Transverse colon (tissue), 4 donors: ENCODE measurements around the gene TTC32.

Experiments used
- POLR2AphosphoS5 ChIP-seq, 3 donors: sonication (generic); formaldehyde crosslinking; IDR thresholded peaks; one replicate each; pipeline ENCODE4 v1.6.1; 2016; ENCODE audit warnings: antibody characterized with exemption in 3 of 3
- TF ChIP-seq, protein P1 (sequence below), 5 experiments: fragments of 200-600 bp in 3 of 5; fragments of 450-650 bp in 2 of 5; sonication (generic) in 3 of 5; IDR thresholded peaks; 1 replicate in 2 of 5; 2 replicates in 3 of 5; pipeline ENCODE4 v1.5.1; 2016 to 2017; ENCODE audit warnings: antibody characterized with exemption in 5 of 5, inconsistent platforms in 3 of 5, mild to moderate bottlenecking in 2 of 5, moderate library complexity in 1 of 5

DNA sequence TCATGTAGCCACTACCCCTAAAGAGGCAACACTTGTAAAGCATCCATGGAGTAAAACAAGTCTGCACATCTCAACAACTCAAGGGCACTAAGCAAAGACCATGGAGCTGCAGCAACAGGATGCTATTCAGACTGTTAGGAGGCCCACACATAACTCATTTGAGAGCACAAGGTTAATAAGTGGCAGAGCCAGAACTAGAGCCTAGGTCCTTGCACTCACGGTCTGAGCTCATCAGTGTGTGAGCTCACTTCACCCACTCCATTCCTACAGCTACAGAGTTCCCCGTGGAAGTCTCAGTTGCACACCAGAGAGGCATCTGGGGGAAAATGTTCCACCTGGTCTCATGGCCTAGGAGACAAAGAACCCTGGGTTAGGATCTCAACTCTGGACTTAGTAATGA lies 35.0 kb downstream of the TTC32 start:
- TF ChIP-seq POLR2AphosphoS5 (IDR thresholded peaks at IDR 0.05): no peak
- TF ChIP-seq, protein P1, sequence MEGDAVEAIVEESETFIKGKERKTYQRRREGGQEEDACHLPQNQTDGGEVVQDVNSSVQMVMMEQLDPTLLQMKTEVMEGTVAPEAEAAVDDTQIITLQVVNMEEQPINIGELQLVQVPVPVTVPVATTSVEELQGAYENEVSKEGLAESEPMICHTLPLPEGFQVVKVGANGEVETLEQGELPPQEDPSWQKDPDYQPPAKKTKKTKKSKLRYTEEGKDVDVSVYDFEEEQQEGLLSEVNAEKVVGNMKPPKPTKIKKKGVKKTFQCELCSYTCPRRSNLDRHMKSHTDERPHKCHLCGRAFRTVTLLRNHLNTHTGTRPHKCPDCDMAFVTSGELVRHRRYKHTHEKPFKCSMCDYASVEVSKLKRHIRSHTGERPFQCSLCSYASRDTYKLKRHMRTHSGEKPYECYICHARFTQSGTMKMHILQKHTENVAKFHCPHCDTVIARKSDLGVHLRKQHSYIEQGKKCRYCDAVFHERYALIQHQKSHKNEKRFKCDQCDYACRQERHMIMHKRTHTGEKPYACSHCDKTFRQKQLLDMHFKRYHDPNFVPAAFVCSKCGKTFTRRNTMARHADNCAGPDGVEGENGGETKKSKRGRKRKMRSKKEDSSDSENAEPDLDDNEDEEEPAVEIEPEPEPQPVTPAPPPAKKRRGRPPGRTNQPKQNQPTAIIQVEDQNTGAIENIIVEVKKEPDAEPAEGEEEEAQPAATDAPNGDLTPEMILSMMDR (IDR thresholded peaks at IDR 0.05): no peak
